Neural progenitor cell (in vitro differentiated cells): ENCODE results near the gene ZNF512B.

Experiments used
- EZH2 ChIP-seq: fragments of 200-600 bp; sonication (generic); IDR thresholded peaks from 2 replicates; pipeline ENCODE4 v1.6.1; 2017; ENCODE audit warnings: antibody characterized with exemption, mild to moderate bottlenecking, moderate library complexity
- TF ChIP-seq, protein P1 (sequence below): fragments of 200-600 bp; sonication (generic); IDR thresholded peaks from 2 replicates; pipeline ENCODE4 v1.5.1; 2017; ENCODE audit warnings: antibody characterized with exemption, mild to moderate bottlenecking

DNA sequence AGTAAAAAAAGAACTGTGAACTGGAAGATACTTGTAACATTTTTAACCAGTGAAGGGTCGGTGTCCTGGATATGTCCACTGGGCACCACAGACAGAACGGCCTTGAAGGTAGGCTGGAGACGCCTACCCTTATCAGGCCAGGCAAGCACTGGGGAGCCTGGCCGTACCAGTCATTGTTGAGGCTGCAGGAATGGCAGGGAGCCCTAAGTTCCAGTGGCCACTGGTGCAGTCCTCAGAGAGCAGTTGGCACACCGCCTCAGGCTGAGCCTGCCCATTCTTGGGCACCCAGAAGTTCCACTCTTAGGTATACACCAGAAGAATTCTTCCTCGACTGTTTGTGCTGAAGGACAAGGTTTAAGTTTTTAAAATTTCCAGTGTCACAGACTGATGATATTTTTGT, 54.3 kb downstream of the ZNF512B start:
- TF ChIP-seq, protein P1, sequence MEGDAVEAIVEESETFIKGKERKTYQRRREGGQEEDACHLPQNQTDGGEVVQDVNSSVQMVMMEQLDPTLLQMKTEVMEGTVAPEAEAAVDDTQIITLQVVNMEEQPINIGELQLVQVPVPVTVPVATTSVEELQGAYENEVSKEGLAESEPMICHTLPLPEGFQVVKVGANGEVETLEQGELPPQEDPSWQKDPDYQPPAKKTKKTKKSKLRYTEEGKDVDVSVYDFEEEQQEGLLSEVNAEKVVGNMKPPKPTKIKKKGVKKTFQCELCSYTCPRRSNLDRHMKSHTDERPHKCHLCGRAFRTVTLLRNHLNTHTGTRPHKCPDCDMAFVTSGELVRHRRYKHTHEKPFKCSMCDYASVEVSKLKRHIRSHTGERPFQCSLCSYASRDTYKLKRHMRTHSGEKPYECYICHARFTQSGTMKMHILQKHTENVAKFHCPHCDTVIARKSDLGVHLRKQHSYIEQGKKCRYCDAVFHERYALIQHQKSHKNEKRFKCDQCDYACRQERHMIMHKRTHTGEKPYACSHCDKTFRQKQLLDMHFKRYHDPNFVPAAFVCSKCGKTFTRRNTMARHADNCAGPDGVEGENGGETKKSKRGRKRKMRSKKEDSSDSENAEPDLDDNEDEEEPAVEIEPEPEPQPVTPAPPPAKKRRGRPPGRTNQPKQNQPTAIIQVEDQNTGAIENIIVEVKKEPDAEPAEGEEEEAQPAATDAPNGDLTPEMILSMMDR, result no peak
- TF ChIP-seq EZH2, result no peak
